ENCODE data around the gene MIOS. TPM values are rescaled to one million over a fixed set of nuclear protein-coding genes. Genes with fewer than 3 reads are reported as not detected.

The MIOS gene
- total RNA-seq (2021; fragmentation: NEBNext Ultra II Directional; extraction: Animal tissue kit (Norgen Biotek cat#: 25700)) (46.5 and 50.7 TPM in 2 replicates), polyA plus RNA-seq (2011; rRNA removed) (13.7 and 15.5 TPM in 2 replicates), polyA minus RNA-seq (2011; rRNA and poly(A)+ RNA removed) (66.8 and 79.0 TPM in 2 replicates)
- polyA plus RNA-seq (2011; cell fraction: cytosol; rRNA removed): 25.8 TPM
- polyA plus RNA-seq (2011; cell fraction: nucleus; rRNA removed): 16.0 TPM
- 21.0 to 35.5 TPM (median 26.7 TPM) in 4 replicates for polyA plus RNA-seq (2012, experiment 1 of 2)
- polyA plus RNA-seq (2012, experiment 2 of 2): 2.3 TPM
- polyA plus RNA-seq (2013, experiment 1 of 2): 17.2 TPM
- polyA plus RNA-seq (2013, experiment 2 of 2): 18.8 TPM
- polyA minus RNA-seq (2011; cell fraction: cytosol; rRNA and poly(A)+ RNA removed): 26.4 TPM
- polyA minus RNA-seq (2011; cell fraction: nucleus; rRNA and poly(A)+ RNA removed): 98.3 TPM
- long read RNA-seq, experiment 1, partial matches to known transcripts: 19 of 36 reads
- long read RNA-seq, experiment 1, other reads (novel, unspliced or antisense): 13 of 36 reads
- long read RNA-seq, experiment 2, partial matches to known transcripts: 1 of 9 reads
- long read RNA-seq, experiment 2, other reads (novel, unspliced or antisense): 5 of 9 reads

- no peak within 1 kb of the TSS for H4K91ac ChIP-seq (replicated peaks; ENCODE audit: insufficient read length, low read length)
- H3K4me1 ChIP-seq (replicated peaks in 1 of 4; ENCODE audit: control insufficient read depth in 3 of 4, insufficient read depth in 4 of 4, low read length in 3 of 4): peaks cover 5 to 11% (median 6%) of the 10 kb centered on the region in 4 experiments; a peak in 6 of 7 replicates
- peak; percentile 72 for TF ChIP-seq BACH1 (IDR thresholded peaks at IDR 0.05; ENCODE audit: low read length)
- no peak for TF ChIP-seq KDM1A (IDR thresholded peaks at IDR 0.05; ENCODE audit: borderline replicate concordance, low read length)
- peak; percentile 77 to 86 for TF ChIP-seq POLR2A (IDR thresholded peaks at IDR 0.05; ENCODE audit: control extremely low read depth in 1 of 2, low read depth in 2 of 2, low read length in 2 of 2)
- TF ChIP-seq POLR2AphosphoS5 (IDR thresholded peaks at IDR 0.05; ENCODE audit: low read depth, low read length): peak; percentile 52; the same call in 1 of the 2 replicates
- 0 out of 4 replicates have a peak, but pooled peaks of 1 of the 2 experiments have one; percentile 10 for TF ChIP-seq SIN3A (conservative IDR thresholded peaks at IDR 0.05 in 1 of 2, IDR thresholded peaks at IDR 0.05 in 1 of 2; ENCODE audit: low read depth in 1 of 2, low read length in 2 of 2)
- TF ChIP-seq TAF7 (optimal IDR thresholded peaks at IDR 0.05; ENCODE audit: borderline replicate concordance, low read depth, low read length): peak; percentile 78
- TF ChIP-seq ASH2L (IDR thresholded peaks at IDR 0.05; ENCODE audit: low read length): peak; percentile 90
- TF ChIP-seq TEAD4 (IDR thresholded peaks at IDR 0.05; ENCODE audit: low read depth, low read length): no peak
- no peak for TF ChIP-seq CEBPB (IDR thresholded peaks at IDR 0.05; ENCODE audit: low read depth, low read length)
These were observed at the start of gene MIOS for GRCh38 chr7:7566651-7567611. Gene MIOS (plus strand): TSS chr7:7566884. CDS start chr7:7572476, 5,592 bp downstream.

More at GRCh38 chr7:7566651-7567611, at the start of gene MIOS:
- H2BK15ac ChIP-seq (ENCODE audit: low read length): no peak within 1 kb of the TSS
- peak within 1 kb of the TSS; percentile 60 for H3K56ac ChIP-seq (replicated peaks; ENCODE audit: insufficient read length, low read depth, low read length)
- H2BK5ac ChIP-seq (ENCODE audit: low read depth, low read length): no peak within 1 kb of the TSS
- peaks cover 2% of the 10 kb centered on the region; the same call in 1 of the 2 replicates for H3K23me2 ChIP-seq (ENCODE audit: low read depth, low read length)
- peak within 1 kb of the TSS; percentile 75 to 98 (median 84) for H3K4me3 ChIP-seq (ENCODE audit: extremely low read depth in 1 of 4, insufficient read depth in 2 of 4, low read depth in 3 of 4, low read length in 4 of 4)
- no peak within 1 kb of the TSS for H2AK5ac ChIP-seq (ENCODE audit: low read depth, low read length)
- peak within 1 kb of the TSS; percentile 68 for H4K5ac ChIP-seq (ENCODE audit: insufficient read length, low read depth, low read length)
- H3K27me3 ChIP-seq (replicated peaks in 1 of 4; ENCODE audit: control insufficient read depth in 3 of 4, extremely low read depth in 1 of 4, insufficient read depth in 3 of 4, low read length in 3 of 4): no peaks in the 10 kb centered on the region
- FAIRE-seq (no peak), DNase-seq (ENCODE audit: low read depth in 1 of 2, low spot score in 2 of 2) (peak; percentile 39 to 88)
- 2% methylated on average over 51 of the region's 96 CpGs; no CpG with 5 or more reads in 1 of the 2 experiments for WGBS, 2 experiments (ENCODE audit: extremely low coverage in 1 of 2, insufficient coverage in 1 of 2, insufficient read length in 1 of 2, insufficient replicate concordance in 2 of 2, low coverage in 1 of 2, low lambda C conversion rate in 2 of 2, missing lambda C conversion rate in 1 of 2)
- H2BK120ac ChIP-seq (replicated peaks; ENCODE audit: low read depth, low read length): no peak within 1 kb of the TSS
- H2BK20ac ChIP-seq (ENCODE audit: low read length): no peak within 1 kb of the TSS
- peaks cover 0 to 2% of the 10 kb centered on the region in 2 experiments for H4K20me1 ChIP-seq (replicated peaks in 1 of 2; ENCODE audit: control insufficient read depth in 1 of 2, insufficient read depth in 2 of 2, low read length in 2 of 2)
- H2AFZ ChIP-seq (ENCODE audit: low read length): peak within 1 kb of the TSS; percentile 96
- H3K9me3 ChIP-seq (ENCODE audit: insufficient read depth in 2 of 2, low read depth in 1 of 2, low read length in 1 of 2): peaks cover 3 to 7% of the 10 kb centered on the region in 2 experiments
- 0 out of 2 replicates have a peak within 1 kb of the TSS, but pooled peaks have one; percentile 71 for H2BK12ac ChIP-seq (ENCODE audit: low read depth, low read length)
- peak within 1 kb of the TSS; percentile 83; the same call in 1 of the 2 replicates for H3K27ac ChIP-seq (ENCODE audit: low read depth, low read length)
- H3K36me3 ChIP-seq (ENCODE audit: control insufficient read depth in 2 of 4, insufficient read depth in 4 of 4, low read length in 3 of 4): peaks cover 0 to 11% (median 2%) of the 10 kb centered on the region in 4 experiments; a peak in 2 of 8 replicates
- H3K23ac ChIP-seq (ENCODE audit: insufficient read length): no peak within 1 kb of the TSS
- peak within 1 kb of the TSS; percentile 96 for H4K8ac ChIP-seq (ENCODE audit: extremely low read depth, insufficient read depth, low read length)
- ChIA-PET CTCF (ENCODE audit: partially characterized antibody) (no interaction called here), POLR2A (ENCODE audit: partially characterized antibody) (interaction anchor here (0.6 to 3.1 kb wide), 4 partner anchors 11 to 724 kb away, joined by 3 to 12 read pairs (median 3); no protein-coding TSS in a partner anchor)
- peak within 1 kb of the TSS; percentile 46 to 92 (median 85) for H3K9ac ChIP-seq (replicated peaks in 1 of 4; ENCODE audit: extremely low read depth in 1 of 4, low read depth in 3 of 4, low read length in 3 of 4)
- H3K14ac ChIP-seq (ENCODE audit: insufficient read length): no peak within 1 kb of the TSS
- H3K18ac ChIP-seq (ENCODE audit: extremely low read depth, low read length): peak within 1 kb of the TSS; percentile 15
- H3K4ac ChIP-seq (replicated peaks; ENCODE audit: insufficient read length, low read depth, low read length): no peak within 1 kb of the TSS
- H3K79me2 ChIP-seq (ENCODE audit: control insufficient read depth in 1 of 2, insufficient read depth in 2 of 2, low read length in 2 of 2): peaks cover 16 to 48% of the 10 kb centered on the region in 2 experiments
- no peaks in the 10 kb centered on the region for H3K79me1 ChIP-seq (ENCODE audit: low read depth, low read length)
- peak within 1 kb of the TSS; percentile 63 to 89 for H3K4me2 ChIP-seq (ENCODE audit: insufficient read depth in 1 of 2, low read depth in 2 of 2, low read length in 2 of 2)

All from H1 (cell line).